GM21423 (cell line): ENCODE data around the gene GPRC5C.

Experiments
- ATAC-seq: cut with Tn5 transposase; IDR thresholded peaks from one replicate; pipeline ENCODE4 v1.9.1; 2021; ENCODE audit warnings: mild to moderate bottlenecking, moderate library complexity; ENCODE audit not compliant: unreplicated experiment

The GPRC5C gene

GRCh38 chr17:74450925-74451403, 19.1 kb downstream of the GPRC5C start:
- no peak for ATAC-seq

GRCh38 chr17:74451557-74451956, 19.7 kb downstream of the GPRC5C start:
- no peak for ATAC-seq

GRCh38 chr17:74452033-74452840, 20.3 kb downstream of the GPRC5C start:
- no peak for ATAC-seq

GRCh38 chr17:74452841-74453661, 21.2 kb downstream of the GPRC5C start:
- ATAC-seq: no peak

- ATAC-seq: no peak
These were observed 21.8 kb downstream of the GPRC5C start for GRCh38 chr17:74453665-74454196.

GRCh38 chr17:74454197-74455024, 22.5 kb downstream of the GPRC5C start:
- peak; percentile 89 for ATAC-seq

- ATAC-seq: no peak
These were observed 23.2 kb downstream of the GPRC5C start for GRCh38 chr17:74455025-74455545.

GRCh38 chr17:74455821-74456220, 23.9 kb downstream of the GPRC5C start:
- no peak for ATAC-seq

- ATAC-seq: no peak
These were observed 25.4 kb downstream of the GPRC5C start for GRCh38 chr17:74457146-74457819.

GRCh38 chr17:74457820-74458166, 25.9 kb downstream of the GPRC5C start:
- no peak for ATAC-seq

GRCh38 chr17:74458835-74459234, 26.9 kb downstream of the GPRC5C start:
- no peak for ATAC-seq

- ATAC-seq: no peak
These were observed 27.7 kb downstream of the GPRC5C start for GRCh38 chr17:74459622-74460021.

GRCh38 chr17:74460241-74460640, 28.4 kb downstream of the GPRC5C start:
- no peak for ATAC-seq

GRCh38 chr17:74460996-74461395, 29.1 kb downstream of the GPRC5C start:
- no peak for ATAC-seq

GRCh38 chr17:74461611-74462010, 29.7 kb downstream of the GPRC5C start:
- ATAC-seq: no peak

- ATAC-seq: no peak
These were observed 33.0 kb downstream of the GPRC5C start for GRCh38 chr17:74464730-74465377.

- ATAC-seq: no peak
These were observed 33.7 kb downstream of the GPRC5C start for GRCh38 chr17:74465378-74466110.

GRCh38 chr17:74466111-74466827, 34.4 kb downstream of the GPRC5C start, which contains the start of gene CD300A:
TSS of gene CD300A (plus strand) at chr17:74466634. CDS start at chr17:74466704, 70 bp downstream.
- ATAC-seq: no peak
